ENCODE measurements around the gene BIK.

DNA sequence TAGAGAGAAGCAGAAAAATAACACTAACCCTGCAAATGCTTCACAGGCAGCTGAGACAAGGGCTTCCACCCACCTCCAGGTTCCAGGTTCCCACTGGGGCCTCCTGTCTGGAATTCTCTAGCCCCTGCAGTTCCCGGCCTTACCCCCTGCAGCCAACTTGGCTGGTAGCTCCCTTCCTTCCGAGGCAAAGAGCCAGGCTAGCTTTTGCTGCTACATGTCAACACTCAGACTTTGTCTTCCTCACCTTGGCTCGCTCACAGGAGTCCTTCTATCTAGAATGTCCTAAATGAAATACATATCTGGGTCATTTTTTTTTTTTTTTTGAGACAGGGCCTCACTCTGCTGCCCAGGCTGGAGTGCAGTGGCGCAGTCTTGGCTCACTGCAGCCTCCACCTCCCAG is 11.5 kb upstream of the BIK start:
- TF ChIP-seq, protein P1, sequence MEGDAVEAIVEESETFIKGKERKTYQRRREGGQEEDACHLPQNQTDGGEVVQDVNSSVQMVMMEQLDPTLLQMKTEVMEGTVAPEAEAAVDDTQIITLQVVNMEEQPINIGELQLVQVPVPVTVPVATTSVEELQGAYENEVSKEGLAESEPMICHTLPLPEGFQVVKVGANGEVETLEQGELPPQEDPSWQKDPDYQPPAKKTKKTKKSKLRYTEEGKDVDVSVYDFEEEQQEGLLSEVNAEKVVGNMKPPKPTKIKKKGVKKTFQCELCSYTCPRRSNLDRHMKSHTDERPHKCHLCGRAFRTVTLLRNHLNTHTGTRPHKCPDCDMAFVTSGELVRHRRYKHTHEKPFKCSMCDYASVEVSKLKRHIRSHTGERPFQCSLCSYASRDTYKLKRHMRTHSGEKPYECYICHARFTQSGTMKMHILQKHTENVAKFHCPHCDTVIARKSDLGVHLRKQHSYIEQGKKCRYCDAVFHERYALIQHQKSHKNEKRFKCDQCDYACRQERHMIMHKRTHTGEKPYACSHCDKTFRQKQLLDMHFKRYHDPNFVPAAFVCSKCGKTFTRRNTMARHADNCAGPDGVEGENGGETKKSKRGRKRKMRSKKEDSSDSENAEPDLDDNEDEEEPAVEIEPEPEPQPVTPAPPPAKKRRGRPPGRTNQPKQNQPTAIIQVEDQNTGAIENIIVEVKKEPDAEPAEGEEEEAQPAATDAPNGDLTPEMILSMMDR (IDR thresholded peaks at IDR 0.05; ENCODE audit: low read length): no peak
- TF ChIP-seq EZH2phosphoT487 (IDR thresholded peaks at IDR 0.05; ENCODE audit: low read length) (no peak), EZH2 (optimal IDR thresholded peaks at IDR 0.05; ENCODE audit: low read depth, low read length) (no peak)

Data from MM.1S (cell line).